Activated CD4-positive, alpha-beta T cell treated with anti-CD3 and anti-CD28 coated beads, Interleukin-2, amount 50 U/mL, for 16 hours (primary cell): ENCODE results near the gene CEACAM20.
"Not testable (repeated sequence)": the region's sequence is repeated elsewhere in the genome, so short reads cannot be mapped to it uniquely, and the experiment has no call there.

Experiments
- DNase-seq: peaks from one replicate; pipeline ENCODE4 v3.0.0-alpha.2; 2020

Gene CEACAM20

GRCh38 chr19:44548736-44549135, 19.3 kb upstream of the CEACAM20 start:
- no peak for DNase-seq

- DNase-seq = no peak
These were observed 14.6 kb upstream of the CEACAM20 start for GRCh38 chr19:44544031-44544430.

GRCh38 chr19:44542671-44543070, 13.2 kb upstream of the CEACAM20 start:
- no peak for DNase-seq

- no peak for DNase-seq
These were observed 11.3 kb upstream of the CEACAM20 start for GRCh38 chr19:44540736-44541135.

- DNase-seq = no peak
These were observed 10.5 kb upstream of the CEACAM20 start for GRCh38 chr19:44539991-44540390.

GRCh38 chr19:44539236-44539826, 9.9 kb upstream of the CEACAM20 start:
- DNase-seq = no peak

GRCh38 chr19:44535361-44535760, 5.9 kb upstream of the CEACAM20 start:
- not testable (repeated sequence) for DNase-seq

- no peak for DNase-seq
These were observed 3.3 kb upstream of the CEACAM20 start for GRCh38 chr19:44532819-44533218.

GRCh38 chr19:44530777-44531176, 1.3 kb upstream of the CEACAM20 start:
- DNase-seq = no peak

- no peak for DNase-seq
These were observed 1.9 kb downstream of the CEACAM20 start for GRCh38 chr19:44527554-44527953.

GRCh38 chr19:44525721-44526430, 3.6 kb downstream of the CEACAM20 start:
- no peak for DNase-seq

- DNase-seq = no peak
These were observed 8.1 kb downstream of the CEACAM20 start for GRCh38 chr19:44521370-44521769.

- no peak for DNase-seq
These were observed 12.3 kb downstream of the CEACAM20 start for GRCh38 chr19:44517146-44517545.

GRCh38 chr19:44515907-44516306, 13.6 kb downstream of the CEACAM20 start:
- no peak for DNase-seq

- no peak for DNase-seq
These were observed 14.4 kb downstream of the CEACAM20 start for GRCh38 chr19:44515031-44515430.

GRCh38 chr19:44512326-44513298, 16.9 kb downstream of the CEACAM20 start:
- DNase-seq = peak; percentile 10

GRCh38 chr19:44509478-44509877, 20.0 kb downstream of the CEACAM20 start:
- no peak for DNase-seq

- peak; percentile 95 for DNase-seq
These were observed 29.2 kb downstream of the CEACAM20 start, which contains the start of gene ZNF180 for GRCh38 chr19:44499962-44500949. ZNF180 (minus strand) TSS chr19:44500522; CDS start chr19:44497334, 3,188 bp downstream.

- DNase-seq = no peak
These were observed 29.9 kb downstream of the CEACAM20 start for GRCh38 chr19:44499559-44499958.

- no peak for DNase-seq
These were observed 30.5 kb downstream of the CEACAM20 start for GRCh38 chr19:44498988-44499387.

GRCh38 chr19:44496711-44497110, 32.8 kb downstream of the CEACAM20 start:
- no peak for DNase-seq
